T-helper 1 cell (primary cell): Measurements from ENCODE around the gene RPLP2.

Experiments used
- DNase-seq, 5 donors: peaks; one replicate each; pipeline ENCODE4 v3.0.0-alpha.2; 2012 to 2020

RPLP2 gene

GRCh38 chr11:850775-851763 lies 41.3 kb downstream of the RPLP2 start:
- DNase-seq: no peak

GRCh38 chr11:852762-853161 lies 43.0 kb downstream of the RPLP2 start:
- no peak for DNase-seq

DNA sequence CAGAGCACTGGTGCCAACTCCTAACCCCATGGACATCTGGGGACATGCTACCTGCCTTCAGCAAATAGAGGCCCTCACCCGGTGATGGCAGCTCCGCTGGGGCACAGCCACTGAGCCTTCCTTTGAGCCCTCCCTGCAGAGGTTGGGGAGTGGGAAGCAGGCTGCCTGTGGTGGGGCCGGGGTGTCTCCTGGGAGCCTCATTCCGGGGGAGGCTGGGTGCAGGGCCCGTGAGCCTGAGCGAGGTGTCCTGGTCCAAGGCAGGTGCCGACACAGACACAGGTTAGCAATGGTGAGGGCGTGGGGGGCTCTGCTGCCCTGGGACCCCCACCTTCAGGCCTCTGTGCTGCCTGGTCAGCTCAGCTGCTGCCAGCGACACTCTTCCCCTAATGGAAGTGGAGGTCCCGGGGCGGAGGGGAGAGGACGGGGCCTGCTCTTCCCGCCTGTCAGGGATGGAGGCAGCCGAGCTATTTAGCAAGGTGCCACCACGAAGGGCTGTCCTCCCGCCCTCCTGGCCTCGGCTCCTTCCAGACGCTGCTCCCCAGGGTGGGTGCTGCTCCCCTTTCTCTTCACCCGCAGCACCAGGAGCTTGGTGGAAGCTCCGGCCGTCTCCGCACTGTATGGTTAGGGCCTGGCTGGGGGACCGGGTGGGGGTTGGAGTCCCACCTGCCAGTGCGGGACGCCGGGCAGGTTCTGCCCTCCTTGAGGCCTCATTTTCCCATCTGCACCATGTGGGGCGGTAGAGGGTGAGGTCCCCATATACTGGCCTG lies 44.1 kb downstream of the RPLP2 start:
- DNase-seq: no peak

GRCh38 chr11:854601-855329 lies 45.0 kb downstream of the RPLP2 start:
- DNase-seq: no peak

GRCh38 chr11:855330-855674 lies 45.5 kb downstream of the RPLP2 start:
- DNase-seq: no peak

DNA sequence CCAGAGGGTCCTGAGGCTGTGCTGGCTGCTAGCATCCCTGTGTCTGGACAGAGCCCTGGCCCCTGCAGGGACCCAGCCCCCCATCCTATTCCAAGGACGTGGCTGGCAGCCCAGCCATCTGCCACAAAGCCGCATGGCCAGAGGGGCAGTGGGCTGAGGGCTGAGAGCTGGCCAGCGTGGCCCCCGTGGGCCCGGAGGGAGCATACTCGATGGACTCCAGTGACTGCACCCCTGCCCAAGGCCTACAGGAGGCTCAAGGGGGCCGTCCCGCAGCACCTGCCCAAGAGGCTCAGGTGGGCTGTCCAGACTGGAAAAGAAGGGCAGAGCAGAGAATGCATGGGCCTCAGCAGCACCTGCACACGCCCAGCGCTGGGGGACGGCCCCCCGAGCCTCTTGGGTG lies 46.0 kb downstream of the RPLP2 start:
- DNase-seq: no peak

- no peak for DNase-seq
Observed at GRCh38 chr11:856397-856796, 46.6 kb downstream of the RPLP2 start.

DNA sequence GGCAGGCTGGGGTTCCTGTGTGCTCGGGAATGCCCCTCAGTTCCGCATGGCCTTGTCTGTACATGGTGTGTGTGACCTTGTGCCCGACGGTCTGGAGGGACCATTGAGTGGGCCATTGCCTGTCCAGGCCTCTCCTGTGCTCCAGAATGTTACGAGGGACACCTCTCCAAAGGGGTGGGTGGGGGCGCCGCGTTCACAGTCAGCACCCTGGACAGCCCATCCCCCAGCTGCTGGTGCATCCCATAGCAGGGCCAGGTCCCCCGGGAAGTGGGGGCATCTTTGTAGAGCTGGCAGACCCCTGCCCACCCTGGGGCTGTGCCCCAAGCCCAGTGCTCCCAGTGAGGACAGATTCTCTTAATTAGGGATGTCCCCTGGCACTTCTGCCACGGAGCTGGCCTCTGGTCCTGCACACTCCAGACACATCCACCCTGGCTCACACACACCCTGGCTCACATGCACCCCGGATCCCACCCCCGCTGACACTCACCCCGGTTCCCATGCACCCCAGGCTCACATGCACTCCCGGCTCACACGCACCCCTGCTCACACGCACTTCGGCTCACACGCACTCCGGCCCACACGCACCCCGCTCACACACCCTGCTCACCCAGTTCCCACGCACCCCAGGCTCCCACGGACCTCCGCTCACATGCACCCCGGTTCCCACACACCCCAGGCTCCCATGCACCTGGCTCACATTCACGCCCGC lies 48.4 kb downstream of the RPLP2 start:
- no peak for DNase-seq

- DNase-seq: no peak
Observed at GRCh38 chr11:858762-859339, 49.1 kb downstream of the RPLP2 start.

DNA sequence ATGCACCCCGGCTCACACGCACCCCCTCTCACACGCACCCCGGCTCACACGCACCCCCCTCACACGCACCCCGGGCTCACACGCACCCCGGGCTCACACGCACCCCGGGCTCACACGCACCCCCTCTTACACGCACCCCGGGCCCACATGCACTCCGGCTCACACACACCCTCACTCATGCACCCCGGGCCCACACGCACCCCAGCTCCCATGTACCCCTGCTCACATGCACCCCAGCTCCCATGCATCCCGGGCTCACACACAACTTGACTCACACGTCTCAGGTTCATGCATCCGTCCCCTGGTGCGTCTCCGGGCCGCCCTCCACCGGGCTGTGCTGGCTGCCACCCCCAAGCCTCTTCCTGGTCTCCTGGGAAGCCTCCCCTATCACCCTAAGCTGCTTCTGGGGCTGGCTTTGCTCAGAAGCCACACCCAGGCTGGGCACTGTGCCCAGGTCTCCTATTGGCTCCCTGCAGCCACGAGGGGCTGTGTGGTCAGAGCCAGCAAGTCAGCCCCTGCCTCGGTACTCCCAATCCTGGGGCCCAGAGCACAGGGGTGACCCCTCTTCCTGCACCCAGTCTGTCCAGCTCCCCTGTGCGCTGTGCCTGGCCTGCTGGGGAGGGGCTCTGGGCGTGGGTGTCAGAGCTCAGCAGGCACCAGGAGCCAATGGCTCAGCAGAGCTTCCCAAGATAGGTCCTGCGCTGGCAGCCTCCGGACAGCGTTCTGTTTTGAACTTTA lies 49.8 kb downstream of the RPLP2 start:
- no peak for DNase-seq

DNA sequence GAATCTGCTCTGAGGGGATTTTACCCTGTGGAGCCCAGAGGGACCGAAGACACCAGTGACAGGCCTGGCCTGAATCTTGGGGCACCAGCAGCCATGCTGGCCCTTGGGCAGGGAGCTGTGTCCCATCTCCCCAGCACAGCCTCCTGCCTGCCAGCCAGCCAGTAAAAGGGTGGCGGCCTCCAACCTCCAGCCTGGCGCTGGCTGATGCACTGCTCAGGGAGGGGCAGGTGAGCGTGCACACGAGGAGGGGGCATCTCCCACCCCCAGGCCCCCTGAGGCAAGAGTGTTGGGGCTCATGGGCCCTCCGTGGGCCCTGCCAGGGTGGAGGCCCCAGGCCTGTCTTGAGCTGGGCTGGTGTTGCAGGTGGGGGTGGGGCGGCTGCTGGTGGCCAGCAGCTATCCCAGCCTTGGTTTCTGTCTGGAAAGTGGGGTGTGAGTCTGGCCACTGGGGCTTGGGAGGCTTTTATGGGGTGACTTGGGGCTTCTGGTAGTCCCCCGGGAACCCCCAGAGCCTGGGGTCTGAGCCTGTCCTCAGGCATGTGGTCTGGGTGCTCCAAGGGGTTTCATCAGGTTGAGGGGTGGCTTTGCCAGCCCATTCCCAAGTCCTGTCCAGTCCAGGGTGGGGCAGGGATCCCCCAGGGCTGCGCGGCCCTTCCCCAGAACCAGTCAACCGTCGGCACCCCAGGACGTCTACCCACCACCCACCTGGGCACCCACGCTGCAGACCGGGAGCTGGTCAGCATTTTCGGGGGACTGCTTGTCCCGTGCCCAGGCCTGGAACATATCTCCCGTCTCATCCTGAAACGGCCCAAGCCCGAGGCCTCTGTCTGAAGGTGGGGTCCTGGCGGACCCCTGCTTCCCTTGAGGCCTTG lies 50.7 kb downstream of the RPLP2 start:
- no peak for DNase-seq

DNA sequence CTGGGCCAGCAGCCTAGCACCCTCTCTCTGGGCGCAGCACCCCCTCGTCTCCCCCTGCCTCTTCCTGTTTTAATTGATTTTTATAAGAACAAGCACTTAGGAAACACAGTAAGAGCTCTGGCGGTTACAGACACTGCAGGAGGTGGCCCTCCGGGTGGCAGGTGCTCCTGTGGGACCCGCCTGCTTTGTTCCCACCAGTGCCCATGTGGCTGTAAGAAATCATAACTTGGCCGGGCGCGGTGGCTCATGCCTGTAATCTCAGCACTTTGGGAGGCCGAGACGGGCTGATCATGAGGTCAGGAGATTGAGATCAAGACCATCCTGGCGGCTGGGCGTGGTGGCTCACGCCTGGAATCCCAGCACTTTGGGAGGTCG lies 51.3 kb downstream of the RPLP2 start:
- DNase-seq: no peak

GRCh38 chr11:862081-862661 lies 52.4 kb downstream of the RPLP2 start:
- DNase-seq: no peak
